ENCODE results near the gene SIGLEC9.

- TF ChIP-seq, protein P1, sequence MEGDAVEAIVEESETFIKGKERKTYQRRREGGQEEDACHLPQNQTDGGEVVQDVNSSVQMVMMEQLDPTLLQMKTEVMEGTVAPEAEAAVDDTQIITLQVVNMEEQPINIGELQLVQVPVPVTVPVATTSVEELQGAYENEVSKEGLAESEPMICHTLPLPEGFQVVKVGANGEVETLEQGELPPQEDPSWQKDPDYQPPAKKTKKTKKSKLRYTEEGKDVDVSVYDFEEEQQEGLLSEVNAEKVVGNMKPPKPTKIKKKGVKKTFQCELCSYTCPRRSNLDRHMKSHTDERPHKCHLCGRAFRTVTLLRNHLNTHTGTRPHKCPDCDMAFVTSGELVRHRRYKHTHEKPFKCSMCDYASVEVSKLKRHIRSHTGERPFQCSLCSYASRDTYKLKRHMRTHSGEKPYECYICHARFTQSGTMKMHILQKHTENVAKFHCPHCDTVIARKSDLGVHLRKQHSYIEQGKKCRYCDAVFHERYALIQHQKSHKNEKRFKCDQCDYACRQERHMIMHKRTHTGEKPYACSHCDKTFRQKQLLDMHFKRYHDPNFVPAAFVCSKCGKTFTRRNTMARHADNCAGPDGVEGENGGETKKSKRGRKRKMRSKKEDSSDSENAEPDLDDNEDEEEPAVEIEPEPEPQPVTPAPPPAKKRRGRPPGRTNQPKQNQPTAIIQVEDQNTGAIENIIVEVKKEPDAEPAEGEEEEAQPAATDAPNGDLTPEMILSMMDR (IDR thresholded peaks at IDR 0.05), result no peak
- no peak for TF ChIP-seq POLR2A (IDR thresholded peaks at IDR 0.05)
These were observed at the start of gene SIGLEC9 for GRCh38 chr19:51124729-51125128.
